Thymus (tissue), 11 donors: ENCODE data around the gene MAP3K7. TPM values are rescaled to one million over a fixed set of nuclear protein-coding genes. Genes with fewer than 3 reads are reported as not detected.

ENCODE experiments used
- DNase-seq, 9 donors: peaks; one replicate each; pipeline ENCODE4 v3.0.0-alpha.2; 2013; ENCODE audit warnings: low spot score in 9 of 9, low read depth in 6 of 9, missing footprints in 1 of 9
- H3K27ac ChIP-seq, 2 donors: one replicate each; pipeline ENCODE4 v1.5.1; 2013; ENCODE audit warnings: control low read depth in 1 of 2, low read depth in 1 of 2, low read length in 1 of 2, mild to moderate bottlenecking in 1 of 2, moderate library complexity in 1 of 2
- H3K27me3 ChIP-seq, 2 donors: one replicate each; pipeline ENCODE4 v1.5.1; 2013; ENCODE audit warnings: low read length in 1 of 2; ENCODE audit not compliant: control insufficient read depth in 2 of 2, insufficient read depth in 1 of 2
- H3K36me3 ChIP-seq, 2 donors: one replicate each; pipeline ENCODE4 v1.5.1; 2013; ENCODE audit warnings: low read length in 1 of 2, mild to moderate bottlenecking in 1 of 2, moderate library complexity in 1 of 2; ENCODE audit not compliant: control insufficient read depth in 2 of 2, insufficient read depth in 2 of 2
- H3K4me1 ChIP-seq, 2 donors: one replicate each; pipeline ENCODE4 v1.5.1; 2013; ENCODE audit warnings: low read length in 2 of 2; ENCODE audit not compliant: control insufficient read depth in 2 of 2, insufficient read depth in 2 of 2
- H3K4me3 ChIP-seq, 2 donors: one replicate each; pipeline ENCODE4 v1.5.1; 2013; ENCODE audit warnings: low read length in 2 of 2, control low read depth in 1 of 2, mild to moderate bottlenecking in 1 of 2
- H3K9me3 ChIP-seq, 2 donors: one replicate each; pipeline ENCODE4 v1.5.1; 2013; ENCODE audit warnings: low read length in 1 of 2, mild to moderate bottlenecking in 1 of 2; ENCODE audit not compliant: control insufficient read depth in 2 of 2, insufficient read depth in 1 of 2
- WGBS: extraction: QIAGEN DNeasy Blood & Tissue Kit; methylation state at CpG from one replicate; pipeline ENCODE4 v1.1.7; 2013; 5-methylcytosine and 5-hydroxymethylcytosine counted together
- polyA plus RNA-seq: library from polyadenylated mRNA; stranded (reverse); fragments of 200-250 nt; gene quantifications from one replicate; pipeline ENCODE4 v1.2.3, GENCODE V29; 2013
- total RNA-seq: library from RNA; stranded (reverse); fragments of 120-200 nt; gene quantifications from one replicate; pipeline ENCODE4 v1.2.4, GENCODE V29; 2013
- donor health status: healthy.

Gene MAP3K7
- total and polyA plus RNA-seq, 2 donors = 23.8 to 34.1 TPM

- peaks cover 6 to 34% of the 10 kb centered on the region in 2 donors for H3K36me3 ChIP-seq
- H3K27ac ChIP-seq = no peak overlapping the region
- H3K9me3 ChIP-seq = no peaks in the 10 kb centered on the region
- H3K4me3 ChIP-seq = no peak overlapping the region
- no peaks in the 10 kb centered on the region for H3K27me3 ChIP-seq
- 97% methylated on average over 4 of the region's 4 CpGs for WGBS
- DNase-seq = no peak
- H3K4me1 ChIP-seq = no peaks in the 10 kb centered on the region
These were observed 63.0 kb downstream of the MAP3K7 start for GRCh38 chr6:90523779-90524310.

GRCh38 chr6:90521955-90522354 lies 64.9 kb downstream of the MAP3K7 start:
- Histone ChIP-seq H3K4me1 (no peaks in the 10 kb centered on the region), H3K36me3 (peaks cover 5 to 39% of the 10 kb centered on the region in 2 donors)
- 99% methylated on average over 1 of the region's 1 CpG for WGBS

DNA sequence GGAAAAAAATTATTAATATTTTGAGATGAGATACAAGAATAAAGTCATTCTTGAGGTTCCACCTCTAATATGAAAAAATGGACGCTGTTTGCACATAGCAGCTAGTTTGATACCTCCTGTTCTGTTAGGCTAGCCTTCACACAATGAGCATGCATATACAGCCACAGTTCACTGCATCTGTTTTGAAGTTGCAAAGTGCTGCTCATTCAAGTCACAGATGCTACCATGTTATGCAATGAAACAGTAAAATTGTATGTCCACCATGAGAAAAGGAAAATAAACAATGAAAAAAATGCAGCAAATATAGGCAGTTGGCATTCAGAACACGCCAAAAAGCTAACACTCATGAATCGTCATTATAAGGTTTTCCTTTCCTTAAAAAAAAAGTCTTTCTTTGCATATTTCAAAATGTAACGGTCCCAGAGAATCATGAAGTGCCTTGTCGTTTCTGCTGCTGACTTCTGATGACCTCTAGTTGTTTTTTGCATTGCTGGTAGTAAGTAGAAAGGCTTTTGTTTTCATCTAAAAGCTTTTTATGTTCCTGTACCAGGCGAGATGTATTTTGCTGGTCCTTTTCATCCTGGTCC lies 70.7 kb downstream of the MAP3K7 start:
- peaks cover 6 to 34% of the 10 kb centered on the region in 2 donors for H3K36me3 ChIP-seq
- H3K27me3 ChIP-seq = no peaks in the 10 kb centered on the region
- no peaks in the 10 kb centered on the region for H3K9me3 ChIP-seq
- no peak for DNase-seq
- 98% methylated on average over 6 of the region's 6 CpGs for WGBS
- no peak overlapping the region for H3K4me3 ChIP-seq
- no peaks in the 10 kb centered on the region for H3K4me1 ChIP-seq
- no peak overlapping the region for H3K27ac ChIP-seq

More at GRCh38 chr6:90521955-90522354, 64.9 kb downstream of the MAP3K7 start:
- Histone ChIP-seq H3K4me3 (no peak overlapping the region), H3K27me3 (no peaks in the 10 kb centered on the region), H3K27ac (no peak overlapping the region), H3K9me3 (no peaks in the 10 kb centered on the region)
- no peak for DNase-seq

- H3K27ac ChIP-seq = no peak overlapping the region
- 78% methylated on average over 3 of the region's 3 CpGs for WGBS
- DNase-seq = no peak
These were observed 72.4 kb downstream of the MAP3K7 start for GRCh38 chr6:90514496-90514895.

DNA sequence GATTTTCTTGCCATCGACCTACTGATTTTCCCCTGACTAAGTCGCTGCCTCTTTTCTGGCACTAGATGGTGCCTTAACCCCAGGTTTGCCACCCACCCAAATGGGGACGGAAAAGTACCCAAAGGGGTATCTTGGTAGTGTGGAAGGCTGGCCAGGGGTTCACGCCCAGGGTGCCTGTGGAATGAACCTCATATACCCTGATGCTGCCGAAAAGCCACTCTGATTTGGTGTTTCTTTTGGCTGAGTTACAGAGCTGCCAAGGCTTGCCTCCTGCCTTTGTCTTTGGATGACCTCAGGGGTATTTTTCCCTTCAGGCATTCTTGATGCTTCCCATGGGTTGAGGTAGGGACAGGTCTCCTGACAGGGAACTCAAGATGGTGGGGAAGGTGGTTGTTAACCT lies 78.1 kb downstream of the MAP3K7 start:
- no peaks in the 10 kb centered on the region for H3K4me1 ChIP-seq
- peaks cover 2 to 5% of the 10 kb centered on the region in 2 donors for H3K9me3 ChIP-seq
- peak overlapping the region in 1 of 2 donors; percentile 42 for H3K27ac ChIP-seq
- H3K36me3 ChIP-seq = peaks cover 0 to 7% of the 10 kb centered on the region in 2 donors
- no peak for DNase-seq
- 95% methylated on average over 5 of the region's 5 CpGs for WGBS
- no peaks in the 10 kb centered on the region for H3K27me3 ChIP-seq
- H3K4me3 ChIP-seq = no peak overlapping the region

More at GRCh38 chr6:90514496-90514895, 72.4 kb downstream of the MAP3K7 start:
- no peak overlapping the region for H3K4me3 ChIP-seq
- no peaks in the 10 kb centered on the region for H3K4me1 ChIP-seq
- no peaks in the 10 kb centered on the region for H3K27me3 ChIP-seq
- H3K36me3 ChIP-seq = peaks cover 6 to 25% of the 10 kb centered on the region in 2 donors
- no peaks in the 10 kb centered on the region for H3K9me3 ChIP-seq

GRCh38 chr6:90502866-90503407 lies 83.9 kb downstream of the MAP3K7 start:
- 69% methylated on average over 3 of the region's 3 CpGs for WGBS
- Histone ChIP-seq H3K9me3 (no peaks in the 10 kb centered on the region), H3K27ac (no peak overlapping the region), H3K27me3 (no peaks in the 10 kb centered on the region), H3K4me3 (no peak overlapping the region), H3K36me3 (no peaks in the 10 kb centered on the region), H3K4me1 (no peaks in the 10 kb centered on the region)
- peak in 1 of 9 donors; percentile 19 for DNase-seq

GRCh38 chr6:90502381-90502780 lies 84.5 kb downstream of the MAP3K7 start:
- H3K4me3 ChIP-seq = no peak overlapping the region
- WGBS = 94% methylated on average over 3 of the region's 3 CpGs
- H3K27me3 ChIP-seq = no peaks in the 10 kb centered on the region
- no peak overlapping the region for H3K27ac ChIP-seq
- DNase-seq = no peak
- H3K4me1 ChIP-seq = no peaks in the 10 kb centered on the region
- no peaks in the 10 kb centered on the region for H3K36me3 ChIP-seq
- H3K9me3 ChIP-seq = no peaks in the 10 kb centered on the region

- Histone ChIP-seq H3K4me1 (no peaks in the 10 kb centered on the region), H3K36me3 (no peaks in the 10 kb centered on the region), H3K27ac (no peak overlapping the region), H3K4me3 (no peak overlapping the region), H3K27me3 (no peaks in the 10 kb centered on the region), H3K9me3 (no peaks in the 10 kb centered on the region)
- 90% methylated on average over 9 of the region's 9 CpGs for WGBS
- DNase-seq = no peak
These were observed 86.4 kb downstream of the MAP3K7 start for GRCh38 chr6:90500458-90500857.

- Histone ChIP-seq H3K9me3 (no peaks in the 10 kb centered on the region), H3K27ac (no peak overlapping the region), H3K4me1 (no peaks in the 10 kb centered on the region), H3K27me3 (no peaks in the 10 kb centered on the region), H3K36me3 (no peaks in the 10 kb centered on the region), H3K4me3 (no peak overlapping the region)
- no peak for DNase-seq
- 100% methylated on average over 1 of the region's 1 CpG for WGBS
These were observed 89.5 kb downstream of the MAP3K7 start for GRCh38 chr6:90497411-90497810.
